ENCODE data around the gene HECTD4.
A peak's percentile ranks its signal among the peaks of the same experiment; 100 is the strongest.

HECTD4 gene

DNA sequence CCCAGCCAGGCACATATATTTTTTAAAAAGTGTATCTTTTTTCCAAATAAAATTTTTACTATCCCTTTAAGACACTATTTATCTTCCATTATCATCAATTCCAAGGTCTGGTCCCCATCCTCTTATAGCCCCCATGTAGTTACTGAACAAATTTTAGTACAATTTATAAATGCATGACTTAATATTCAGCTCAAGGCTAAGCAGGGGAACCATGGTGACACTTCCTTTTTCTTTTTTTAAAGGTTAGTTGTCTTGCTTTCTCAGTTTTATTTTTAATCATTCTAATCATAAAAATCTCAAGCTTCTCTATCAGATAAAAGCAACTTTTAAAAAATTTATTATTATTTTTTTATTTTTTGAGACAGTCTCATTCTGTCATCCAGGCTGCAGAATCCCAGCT is 164.6 kb downstream of the HECTD4 start:
- no peak for DNase-seq (ENCODE audit: low read depth in 2 of 2, low spot score in 1 of 2)

DNA sequence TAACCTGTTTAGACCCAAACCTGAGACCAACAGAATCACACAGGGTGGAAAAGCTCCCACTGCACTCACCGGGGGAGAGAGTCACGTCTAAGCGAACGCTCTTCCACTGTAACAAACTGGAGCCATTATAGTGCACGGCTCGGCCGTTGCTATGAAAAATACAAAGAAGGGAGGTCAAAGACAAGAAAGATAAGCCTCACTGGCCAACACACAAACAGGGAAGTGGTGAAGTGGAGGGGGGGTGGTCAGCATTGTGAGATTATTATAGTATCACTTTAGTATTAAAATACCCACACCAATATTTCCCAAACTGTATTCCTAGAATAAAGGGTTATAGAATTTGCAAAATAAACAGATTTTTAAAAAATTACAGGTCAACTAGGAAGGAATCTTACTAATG is 166.0 kb downstream of the HECTD4 start:
- no peak for DNase-seq (ENCODE audit: low read depth in 2 of 2, low spot score in 1 of 2)

DNA sequence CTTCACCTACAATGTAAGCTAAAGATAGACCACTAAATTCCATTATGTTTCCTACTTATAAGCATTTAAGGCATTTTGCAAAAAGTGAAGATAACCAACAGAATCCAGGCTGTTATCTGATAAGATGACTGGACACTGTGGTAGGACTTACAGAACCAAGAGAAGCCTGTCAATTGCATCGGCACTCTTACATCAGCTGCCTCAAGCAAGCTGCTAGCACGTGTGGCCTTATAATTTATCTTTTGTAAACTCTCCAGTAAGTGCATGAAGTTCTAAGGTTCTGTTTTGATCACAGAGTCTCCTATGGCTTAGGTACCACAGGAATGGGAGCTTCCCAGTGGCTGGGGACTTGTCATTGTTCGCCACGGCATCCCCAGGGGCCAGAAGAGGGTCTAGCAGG is 168.2 kb downstream of the HECTD4 start:
- no peak for DNase-seq (ENCODE audit: low read depth in 2 of 2, low spot score in 1 of 2)

DNA sequence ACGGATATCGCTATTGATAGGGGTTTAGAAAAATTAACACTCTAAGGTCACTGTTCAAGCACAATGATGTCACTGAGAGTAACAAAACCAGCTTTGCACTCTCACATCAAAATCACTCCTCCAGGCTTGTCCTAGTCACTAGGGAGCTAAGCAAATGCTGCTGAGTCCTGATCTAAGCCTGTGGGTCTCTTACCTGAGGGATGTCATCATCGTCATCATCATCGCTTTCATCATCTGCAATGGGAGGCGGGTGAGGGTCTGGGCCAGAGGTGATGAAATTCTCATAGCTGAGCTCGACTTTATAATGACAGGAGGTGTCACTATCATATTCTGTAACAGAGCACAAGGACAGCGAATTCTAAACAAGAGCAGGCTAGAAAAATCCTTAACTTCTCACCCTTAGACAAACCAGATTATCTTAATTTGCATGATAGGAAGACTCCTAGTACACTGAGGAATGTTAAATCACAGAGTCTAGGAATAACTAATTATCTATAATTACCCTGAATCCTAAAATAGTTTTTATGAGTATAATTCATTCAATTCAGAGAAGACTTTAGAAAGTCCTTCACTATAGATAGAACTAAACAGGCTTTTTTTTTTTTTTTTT is 173.8 kb downstream of the HECTD4 start:
- DNase-seq (ENCODE audit: low read depth in 2 of 2, low spot score in 1 of 2): no peak

DNA sequence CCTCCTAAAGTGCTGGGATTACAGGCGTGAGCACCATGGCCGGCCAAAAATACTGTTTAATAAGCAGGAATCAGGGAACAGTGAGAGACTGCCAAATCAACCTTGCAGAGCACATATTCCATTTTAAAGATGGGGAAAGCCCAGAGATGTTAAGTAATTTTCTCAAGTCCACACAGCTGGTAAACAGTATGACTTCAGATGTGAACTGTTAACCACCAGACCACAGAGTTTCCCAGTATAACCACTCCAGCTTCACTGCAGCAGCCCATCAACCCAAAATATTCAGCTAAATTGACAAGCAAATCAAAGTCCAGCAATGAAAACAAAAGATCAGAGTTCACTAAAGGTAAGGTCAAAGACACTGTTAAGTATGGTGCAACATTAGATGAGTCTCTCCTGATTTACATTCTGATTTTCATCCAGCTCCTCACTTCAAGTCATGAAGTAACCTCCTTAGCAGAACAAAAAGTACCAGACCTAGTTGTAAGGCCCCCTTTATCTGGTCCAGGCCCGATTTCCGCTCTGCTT is 174.8 kb downstream of the HECTD4 start:
- no peak for DNase-seq (ENCODE audit: low read depth in 2 of 2, low spot score in 1 of 2)

DNA sequence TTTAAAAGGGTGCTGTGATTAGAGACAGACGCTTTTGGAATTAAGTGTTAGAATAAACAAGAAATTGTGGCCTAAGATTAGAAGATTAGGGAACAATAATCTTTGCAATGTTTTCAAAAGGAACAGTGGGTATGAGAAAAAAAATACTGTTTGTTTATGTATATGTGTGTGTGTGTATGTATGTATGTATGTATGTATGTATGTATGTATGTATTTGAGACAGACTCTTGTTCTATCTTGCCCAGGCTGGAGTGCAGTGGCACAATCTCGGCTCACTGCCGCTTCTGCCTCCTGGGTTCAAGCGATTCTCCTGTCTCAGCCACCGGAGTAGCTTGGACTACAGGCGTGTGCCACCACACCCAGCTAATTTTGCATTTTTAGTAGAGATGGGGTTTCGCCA is 175.3 kb downstream of the HECTD4 start:
- DNase-seq (ENCODE audit: low read depth in 2 of 2, low spot score in 1 of 2): no peak

DNA sequence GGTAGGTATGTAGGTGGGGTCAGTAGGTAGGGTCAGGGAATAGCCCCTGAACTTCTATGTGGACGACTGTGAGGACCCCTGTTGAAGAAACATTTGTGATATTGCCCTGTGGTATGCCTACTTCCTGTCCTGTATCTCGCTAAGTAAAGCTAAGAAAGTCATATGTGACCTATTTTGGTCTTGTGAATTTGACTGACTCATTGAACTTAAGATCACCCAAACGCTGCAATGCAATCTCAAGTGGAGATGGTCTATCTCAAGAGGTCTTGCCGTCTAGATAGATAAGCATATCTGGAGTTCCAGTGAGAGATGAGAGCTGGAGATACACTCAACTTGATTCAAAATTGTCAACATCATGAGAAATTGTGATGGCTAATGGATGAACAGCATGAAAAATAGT is 183.1 kb downstream of the HECTD4 start:
- no peak for DNase-seq (ENCODE audit: low read depth in 2 of 2, low spot score in 1 of 2)

DNA sequence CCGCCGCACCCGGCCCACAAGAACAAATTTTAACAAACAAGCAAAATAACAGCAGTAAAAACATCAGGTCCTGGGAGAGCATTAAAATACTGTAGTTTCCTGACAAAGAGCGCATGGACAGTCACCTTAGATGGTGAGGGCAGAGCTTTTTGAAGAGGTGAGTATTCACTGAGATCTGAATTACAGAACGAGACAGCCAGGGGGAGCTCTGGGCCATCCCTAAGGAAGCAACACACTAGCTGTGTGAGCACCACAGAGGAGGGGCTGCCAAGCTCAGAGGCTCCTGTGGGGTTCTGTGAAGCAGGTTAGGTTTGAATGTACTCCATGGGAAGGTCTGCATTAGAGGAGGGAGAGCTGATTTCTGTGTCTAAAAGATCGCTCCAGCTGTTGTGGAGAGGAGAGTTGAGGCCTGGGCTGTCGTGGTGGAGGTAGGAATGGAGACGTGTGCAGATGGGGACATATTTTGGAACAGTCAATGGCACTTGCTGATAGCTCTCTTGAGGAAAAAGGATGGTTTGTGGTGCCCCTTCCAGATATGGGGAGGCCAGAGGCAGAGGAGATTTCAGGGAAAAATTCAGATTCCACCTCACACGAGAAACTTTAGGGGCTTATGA is 184.0 kb downstream of the HECTD4 start:
- peak in 1 of 2 donors; percentile 5 for DNase-seq (ENCODE audit: low read depth in 2 of 2, low spot score in 1 of 2)

DNA sequence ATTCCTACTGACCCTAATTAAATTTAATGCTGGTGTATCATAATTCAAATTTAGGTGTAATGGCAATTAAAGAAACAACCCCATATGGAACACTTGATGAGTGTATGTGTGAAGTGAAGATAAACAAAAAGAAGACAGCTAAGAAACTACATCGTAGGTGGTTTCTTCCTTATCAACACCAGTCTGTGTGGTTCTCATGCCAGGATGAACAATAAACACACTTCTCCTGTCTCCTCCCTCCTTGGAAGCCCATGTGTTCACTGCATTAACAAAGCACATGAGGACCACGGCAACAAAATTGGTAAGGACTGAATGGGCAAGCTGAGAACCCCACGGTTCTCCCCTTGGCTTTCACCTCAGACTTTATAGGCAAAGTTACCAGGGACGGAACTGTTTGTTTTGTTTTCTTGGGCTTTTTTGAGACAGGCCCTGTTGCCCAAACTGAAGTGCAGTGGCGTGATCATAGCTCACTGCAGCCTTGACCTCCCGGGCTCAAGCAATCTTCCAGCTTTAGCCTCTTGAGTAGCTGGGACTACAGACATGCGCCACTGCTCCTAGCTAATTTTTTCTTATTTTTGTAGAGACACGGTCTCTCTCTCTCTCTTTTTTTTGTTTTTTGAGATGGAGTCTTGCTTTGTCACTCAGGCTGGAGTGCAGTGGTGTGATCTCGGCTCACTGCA is 185.9 kb downstream of the HECTD4 start:
- no peak for DNase-seq (ENCODE audit: low read depth in 2 of 2, low spot score in 1 of 2)

DNA sequence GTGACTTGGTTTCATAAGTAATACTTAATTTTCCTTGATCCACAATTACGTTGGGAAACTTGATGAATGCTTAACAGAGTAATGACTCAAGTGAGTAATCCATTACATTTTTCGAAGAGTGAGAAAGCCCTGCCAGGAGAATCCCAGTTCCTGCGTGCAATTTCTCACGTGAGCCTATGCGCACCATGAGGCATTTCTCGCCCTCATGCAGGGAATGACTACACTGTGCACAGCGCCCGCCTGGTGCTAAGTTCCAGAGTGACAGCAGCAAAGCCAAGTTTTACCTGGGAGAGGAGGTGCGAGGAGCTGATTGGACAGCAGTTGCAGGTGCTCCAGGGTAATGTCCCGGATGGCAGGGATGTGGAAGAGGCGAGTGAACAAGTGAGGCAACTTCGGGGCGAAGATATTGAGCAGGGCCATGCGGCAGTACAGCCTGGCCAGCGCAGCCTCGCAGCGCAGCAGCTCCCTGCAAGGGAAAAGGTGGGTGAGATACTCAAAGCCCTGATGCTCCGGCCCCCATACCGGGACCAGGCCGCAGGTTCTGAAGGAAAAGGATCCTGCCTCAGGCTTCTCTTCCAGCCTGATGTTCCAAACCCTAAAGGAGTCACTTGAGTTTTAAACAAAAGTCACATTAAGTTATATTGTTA is 187.5 kb downstream of the HECTD4 start:
- DNase-seq (ENCODE audit: low read depth in 2 of 2, low spot score in 1 of 2): no peak

DNA sequence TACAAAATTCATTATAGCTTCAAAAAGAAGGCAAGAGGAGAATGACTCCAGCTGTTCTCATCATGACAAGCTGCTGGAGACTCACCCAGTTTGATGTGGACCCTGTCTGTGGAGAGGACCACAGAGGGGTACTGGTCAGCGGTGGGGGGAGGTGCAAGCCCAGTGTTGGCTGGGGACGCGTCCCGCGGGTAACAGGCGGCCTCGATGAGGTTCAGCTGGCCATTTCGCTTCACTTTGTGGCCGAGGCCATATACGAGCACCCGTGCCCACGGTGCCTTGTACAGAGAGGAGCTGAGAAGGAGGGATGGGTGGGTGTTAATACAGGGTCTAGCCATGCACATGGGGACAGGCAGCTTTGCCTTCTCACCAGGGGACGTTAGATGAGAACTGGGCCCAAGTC is 189.8 kb downstream of the HECTD4 start:
- no peak for DNase-seq (ENCODE audit: low read depth in 2 of 2, low spot score in 1 of 2)

DNA sequence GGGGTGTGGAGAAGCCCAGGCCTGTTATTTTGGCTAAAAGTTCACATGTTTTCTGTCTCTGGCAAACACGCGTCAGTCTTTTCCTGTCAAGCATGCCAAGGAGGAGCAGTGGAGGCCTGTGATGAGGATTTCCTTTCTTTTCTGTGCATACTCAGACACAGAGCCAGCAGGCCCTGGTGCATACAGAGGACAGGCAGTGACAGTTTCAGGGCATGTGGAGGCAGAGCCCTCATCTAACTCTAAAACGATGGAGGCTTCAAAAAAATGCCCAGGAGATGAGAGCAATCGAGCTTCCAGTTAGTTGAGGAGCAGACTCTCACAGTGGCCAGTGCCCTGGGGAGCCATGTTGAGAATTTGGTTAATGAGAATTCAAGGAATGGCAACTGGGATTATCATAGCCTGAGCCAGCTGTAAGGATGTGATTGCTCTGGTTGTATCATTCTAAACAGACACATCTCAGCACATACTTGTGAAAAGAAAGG is 190.3 kb downstream of the HECTD4 start:
- DNase-seq (ENCODE audit: low read depth in 2 of 2, low spot score in 1 of 2): no peak

DNA sequence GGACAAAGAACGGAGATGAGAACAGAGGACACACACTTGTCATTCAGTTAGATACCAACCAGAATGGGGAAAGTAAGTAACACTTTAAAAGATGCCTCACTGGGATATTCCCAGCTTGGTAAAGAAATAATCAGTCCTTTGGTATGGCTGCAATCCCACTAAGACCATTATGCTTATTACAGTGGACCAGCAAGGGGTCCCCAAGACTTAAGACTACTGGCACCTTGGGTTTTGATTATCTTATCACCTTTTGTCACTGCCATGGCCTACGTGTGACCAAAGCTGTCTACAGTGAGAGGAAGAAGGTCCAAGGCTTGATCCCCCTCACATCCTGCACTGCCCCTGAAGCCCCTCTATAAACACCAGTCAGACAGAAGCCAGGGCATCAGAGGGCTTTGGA is 191.0 kb downstream of the HECTD4 start:
- no peak for DNase-seq (ENCODE audit: low read depth in 2 of 2, low spot score in 1 of 2)

DNA sequence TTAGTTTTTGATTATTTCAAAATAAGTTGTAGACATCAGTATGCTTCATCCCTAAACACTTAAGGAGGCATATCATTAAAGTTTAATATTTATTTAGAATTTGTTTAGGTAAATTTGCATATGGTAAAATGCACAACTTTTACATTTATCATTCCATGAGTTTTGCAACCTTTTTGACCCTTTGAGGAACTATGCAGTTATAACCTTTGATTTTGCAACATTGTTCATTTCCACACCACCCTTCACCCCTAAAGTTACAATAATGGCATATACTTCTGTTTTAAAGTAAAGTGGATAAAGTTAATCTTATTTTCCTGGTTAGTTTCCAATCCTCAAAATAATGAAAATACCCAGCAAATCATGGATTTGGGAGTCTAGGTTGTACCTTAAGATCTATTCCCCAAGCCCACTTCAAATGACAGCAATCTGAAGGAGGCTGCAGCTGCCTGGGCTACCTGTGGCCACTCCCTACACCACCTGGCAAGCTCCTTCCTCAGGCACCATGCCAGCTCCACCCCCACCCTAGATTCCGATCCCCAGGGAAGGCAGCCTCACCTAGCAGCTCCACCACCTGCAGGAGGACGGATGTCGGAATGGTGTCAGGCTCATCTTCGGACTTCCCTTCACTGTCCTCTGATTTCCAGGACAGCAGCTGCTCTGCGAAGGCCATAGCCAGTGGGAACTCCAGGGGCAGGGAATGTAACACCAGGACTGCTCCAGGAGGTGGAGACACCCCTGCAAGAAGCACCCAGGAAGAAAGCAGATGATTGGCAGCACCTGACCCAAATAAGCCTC is 191.8 kb downstream of the HECTD4 start:
- no peak for DNase-seq (ENCODE audit: low read depth in 2 of 2, low spot score in 1 of 2)

DNA sequence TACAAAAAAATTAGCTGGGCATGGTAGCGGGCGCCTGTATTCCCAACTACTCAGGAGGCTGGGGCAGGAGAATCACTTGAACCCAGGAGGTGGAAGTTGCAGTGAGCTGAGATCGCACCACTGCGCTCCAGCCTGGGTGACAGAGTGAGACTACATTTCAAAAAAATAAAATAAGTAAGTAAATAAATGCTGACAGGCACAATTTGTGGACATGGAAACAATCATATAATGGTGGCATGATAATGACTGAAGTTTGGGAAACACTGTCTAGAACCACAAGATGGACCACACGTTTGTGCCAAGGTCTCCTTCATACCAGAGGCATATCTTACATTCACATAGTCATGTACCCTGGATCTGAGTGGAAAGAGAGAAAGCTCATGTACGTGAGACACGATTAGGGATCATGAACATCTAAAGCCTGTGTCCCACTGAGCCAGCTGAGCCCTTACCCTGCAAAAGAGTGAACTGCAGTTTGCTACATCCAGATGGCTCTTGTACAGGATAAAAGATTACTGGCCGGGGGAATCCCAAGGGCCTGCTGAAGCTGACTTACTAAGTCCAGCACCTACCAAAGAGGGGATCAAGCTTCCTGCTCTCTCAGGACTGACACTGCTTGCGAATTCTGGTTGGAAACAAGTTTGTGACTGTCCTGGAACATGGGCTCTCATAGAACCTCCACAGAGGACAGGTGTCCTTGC is 194.0 kb downstream of the HECTD4 start:
- DNase-seq (ENCODE audit: low read depth in 2 of 2, low spot score in 1 of 2): no peak

DNA sequence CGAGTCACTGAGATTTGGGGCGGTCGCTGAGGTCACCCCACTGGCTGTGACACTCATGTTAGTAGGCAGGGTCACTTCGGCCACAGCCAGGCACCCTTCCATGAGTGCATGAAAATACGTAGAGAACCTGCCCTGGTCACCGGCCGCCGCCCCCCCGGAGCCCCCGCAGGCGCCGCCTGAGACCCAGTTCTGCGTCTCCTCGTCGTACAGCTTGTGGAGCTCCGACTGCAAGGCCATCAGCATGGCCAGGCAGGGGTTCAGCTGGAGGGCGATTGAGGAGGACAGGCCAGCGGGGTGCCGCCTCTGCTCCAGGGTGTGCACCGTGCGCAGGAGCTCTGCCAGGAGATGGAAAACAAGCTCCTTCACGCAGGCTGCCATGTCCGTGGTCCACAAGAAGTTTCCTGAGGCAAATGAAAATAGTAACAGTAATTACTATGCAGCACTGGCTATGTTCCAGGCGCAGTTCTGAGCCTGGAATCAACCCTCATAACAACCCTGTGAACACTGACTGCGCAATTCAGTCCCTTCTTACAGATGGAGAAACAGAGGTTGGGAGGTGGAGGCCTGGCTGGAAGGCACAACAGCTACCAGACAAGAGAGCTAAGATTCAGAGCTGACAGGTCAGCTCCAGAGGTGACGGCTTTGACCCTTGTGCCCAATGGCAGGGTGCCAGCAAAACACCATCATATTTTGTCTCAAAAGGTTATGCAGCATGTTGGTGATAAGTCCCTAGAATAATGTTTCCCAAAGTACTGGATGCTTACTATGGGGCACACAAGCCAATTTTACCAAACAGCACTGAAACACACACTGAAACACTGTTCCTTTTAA is 196.9 kb downstream of the HECTD4 start:
- DNase-seq (ENCODE audit: low read depth in 2 of 2, low spot score in 1 of 2): no peak

DNA sequence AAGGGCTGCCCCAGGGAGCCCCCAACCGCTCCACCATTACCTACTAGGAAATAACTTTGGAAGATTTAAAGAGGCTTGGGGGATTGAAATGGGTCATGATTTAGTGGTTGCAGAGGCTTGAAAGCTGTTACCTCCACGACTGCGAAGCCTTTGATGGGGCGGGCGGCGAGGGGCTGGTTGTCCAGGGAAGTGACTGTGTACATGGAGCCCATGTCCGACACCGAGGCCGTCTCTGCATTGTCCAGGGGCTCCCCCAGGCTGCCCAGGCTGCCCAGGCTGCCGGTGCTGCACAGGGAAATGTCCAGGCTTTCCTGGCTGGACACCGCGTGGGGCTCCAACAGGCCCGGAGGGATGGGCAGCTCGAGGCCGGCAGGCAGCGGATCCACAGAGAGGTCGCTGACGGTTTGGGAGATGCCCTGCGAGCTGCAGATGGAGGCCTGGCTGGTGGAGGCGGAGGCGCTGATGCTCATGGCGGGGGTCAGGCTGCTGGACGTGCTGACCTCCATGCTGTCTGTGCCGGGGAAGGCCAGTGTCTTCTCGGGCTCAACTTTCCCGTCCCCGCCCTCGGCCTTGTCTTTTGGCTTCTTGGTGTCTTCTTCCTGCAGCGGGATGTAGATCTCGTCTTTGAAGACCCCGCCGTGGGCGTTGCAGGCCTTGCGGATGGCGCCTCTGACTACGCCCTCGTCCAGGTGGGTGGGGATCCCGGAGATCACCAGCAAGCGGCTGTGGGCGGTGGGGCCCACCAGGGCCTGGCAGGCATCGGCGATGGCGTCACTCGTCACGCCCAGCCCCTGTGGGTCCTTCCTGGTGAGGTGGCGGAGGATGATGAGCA is 198.0 kb downstream of the HECTD4 start:
- no peak for DNase-seq (ENCODE audit: low read depth in 2 of 2, low spot score in 1 of 2)

DNA sequence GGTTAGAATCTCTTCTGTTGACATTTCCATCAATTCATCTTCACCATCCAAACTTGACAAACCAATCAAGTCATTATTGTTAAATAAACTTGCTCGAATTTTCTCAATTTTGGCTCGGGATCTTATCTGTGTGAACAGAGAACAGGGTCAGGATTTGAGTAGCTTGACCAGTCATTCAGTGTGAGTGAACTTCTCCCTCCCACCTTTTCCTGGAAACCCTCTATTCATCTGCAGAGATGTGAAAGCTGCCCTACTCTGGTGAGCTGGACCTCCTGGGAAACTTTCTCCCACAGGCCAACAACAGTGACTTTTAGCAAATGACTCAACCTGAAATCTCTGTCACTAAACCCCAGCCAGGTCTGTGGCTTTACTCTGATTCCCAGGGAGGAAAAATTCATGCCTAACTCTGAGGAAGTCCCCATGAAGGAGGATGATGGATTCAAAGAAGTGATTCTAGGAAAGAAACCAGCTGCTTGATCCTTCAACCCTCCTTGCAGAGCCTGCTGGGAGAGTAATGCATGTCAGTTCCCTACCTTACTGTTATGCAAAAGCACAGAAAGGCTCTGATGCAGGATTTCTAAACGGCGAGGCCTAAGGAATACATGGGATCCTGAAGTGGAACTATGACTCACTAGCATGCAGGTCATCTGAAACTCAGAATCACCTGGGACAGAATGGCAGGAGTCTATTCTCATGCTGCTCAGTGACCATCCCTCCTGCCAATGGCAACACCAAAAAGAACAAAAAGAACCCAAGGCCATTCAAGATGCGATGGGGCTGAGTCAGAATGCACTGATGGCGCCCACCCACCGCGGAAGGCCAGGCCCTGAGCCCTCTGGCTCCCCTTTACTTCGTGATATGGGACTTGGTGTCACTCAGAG is 198.8 kb downstream of the HECTD4 start:
- DNase-seq (ENCODE audit: low read depth in 2 of 2, low spot score in 1 of 2): no peak
